Measurements from ENCODE around the gene TTC16. TPM values are rescaled to one million over a fixed set of nuclear protein-coding genes. Genes with fewer than 3 reads are reported as not detected.

The TTC16 gene
- total and polyA plus RNA-seq, 3 donors from 2014 or later = 25.0 to 46.2 (median 32.7) TPM

DNA sequence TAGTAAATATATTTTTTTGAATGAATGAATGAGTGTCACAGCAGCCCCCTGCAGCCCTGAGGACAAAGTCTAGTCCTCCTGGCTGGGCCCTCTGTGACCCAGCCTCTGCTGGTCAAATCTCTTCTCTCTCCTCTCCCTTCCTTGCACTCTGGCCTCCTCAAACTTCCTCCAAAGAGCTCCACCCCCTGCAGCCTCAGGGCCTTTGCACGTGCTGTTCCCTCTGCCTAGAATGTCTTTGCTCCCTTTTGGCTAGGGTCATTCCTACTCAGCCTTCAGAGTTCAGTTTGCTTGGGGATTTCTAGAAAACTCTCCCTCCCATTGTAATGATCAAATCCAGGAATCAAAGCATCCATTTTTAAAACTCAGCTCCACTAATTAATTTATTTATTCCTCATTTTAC, 49.5 kb downstream of the TTC16 start:
- no peak overlapping the region for H3K27ac ChIP-seq
- no peak for DNase-seq
- H3K36me3 ChIP-seq (ENCODE audit: low read depth, missing control alignments) = no peaks in the 10 kb centered on the region
- 76 to 90% methylated on average over 1 of the region's 1 CpG for WGBS, 2 donors
- H3K4me3 ChIP-seq = no peak overlapping the region
- no peaks in the 10 kb centered on the region for H3K9me3 ChIP-seq
- H3K4me1 ChIP-seq = no peaks in the 10 kb centered on the region
- H3K27me3 ChIP-seq = no peaks in the 10 kb centered on the region
- TF ChIP-seq, protein P1, sequence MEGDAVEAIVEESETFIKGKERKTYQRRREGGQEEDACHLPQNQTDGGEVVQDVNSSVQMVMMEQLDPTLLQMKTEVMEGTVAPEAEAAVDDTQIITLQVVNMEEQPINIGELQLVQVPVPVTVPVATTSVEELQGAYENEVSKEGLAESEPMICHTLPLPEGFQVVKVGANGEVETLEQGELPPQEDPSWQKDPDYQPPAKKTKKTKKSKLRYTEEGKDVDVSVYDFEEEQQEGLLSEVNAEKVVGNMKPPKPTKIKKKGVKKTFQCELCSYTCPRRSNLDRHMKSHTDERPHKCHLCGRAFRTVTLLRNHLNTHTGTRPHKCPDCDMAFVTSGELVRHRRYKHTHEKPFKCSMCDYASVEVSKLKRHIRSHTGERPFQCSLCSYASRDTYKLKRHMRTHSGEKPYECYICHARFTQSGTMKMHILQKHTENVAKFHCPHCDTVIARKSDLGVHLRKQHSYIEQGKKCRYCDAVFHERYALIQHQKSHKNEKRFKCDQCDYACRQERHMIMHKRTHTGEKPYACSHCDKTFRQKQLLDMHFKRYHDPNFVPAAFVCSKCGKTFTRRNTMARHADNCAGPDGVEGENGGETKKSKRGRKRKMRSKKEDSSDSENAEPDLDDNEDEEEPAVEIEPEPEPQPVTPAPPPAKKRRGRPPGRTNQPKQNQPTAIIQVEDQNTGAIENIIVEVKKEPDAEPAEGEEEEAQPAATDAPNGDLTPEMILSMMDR (IDR thresholded peaks at IDR 0.05) = no peak
- TF ChIP-seq POLR2A (IDR thresholded peaks at IDR 0.05) = no peak
- intact Hi-C loops (cut with DNase I; ENCODE audit: low total_unique reads) = no loop called here

GRCh38 chr9:127767410-127767809, 51.5 kb downstream of the TTC16 start:
- Histone ChIP-seq H3K4me1 (peaks cover 7% of the 10 kb centered on the region), H3K4me3 (no peak overlapping the region), H3K36me3 (ENCODE audit: low read depth, missing control alignments) (no peaks in the 10 kb centered on the region), H3K9me3 (no peaks in the 10 kb centered on the region), H3K27me3 (no peaks in the 10 kb centered on the region), H3K27ac (peak overlapping the region in 1 of 2 donors; percentile 44)
- TF ChIP-seq, protein P1 (IDR thresholded peaks at IDR 0.05) = no peak
- TF ChIP-seq POLR2A (IDR thresholded peaks at IDR 0.05) = no peak
- DNase-seq = no peak
- 62 to 72% methylated on average over 2 to 3 of the region's 3 CpGs for WGBS, 2 donors
- intact Hi-C loops (cut with DNase I; ENCODE audit: low total_unique reads) = no loop called here

- peaks cover 7% of the 10 kb centered on the region for H3K4me1 ChIP-seq
- TF ChIP-seq POLR2A (IDR thresholded peaks at IDR 0.05) = no peak
- TF ChIP-seq, protein P1 (IDR thresholded peaks at IDR 0.05) = no peak
- H3K27me3 ChIP-seq = no peaks in the 10 kb centered on the region
- H3K27ac ChIP-seq = peak overlapping the region in 1 of 2 donors; percentile 44
- no peaks in the 10 kb centered on the region for H3K9me3 ChIP-seq
- WGBS, 2 donors = 62 to 65% methylated on average over 13 of the region's 13 CpGs
- intact Hi-C loops (cut with DNase I; ENCODE audit: low total_unique reads) = no loop called here
- DNase-seq = no peak
- no peaks in the 10 kb centered on the region for H3K36me3 ChIP-seq (ENCODE audit: low read depth, missing control alignments)
- H3K4me3 ChIP-seq = no peak overlapping the region
Measured at GRCh38 chr9:127767909-127768331, 52.0 kb downstream of the TTC16 start.

DNA sequence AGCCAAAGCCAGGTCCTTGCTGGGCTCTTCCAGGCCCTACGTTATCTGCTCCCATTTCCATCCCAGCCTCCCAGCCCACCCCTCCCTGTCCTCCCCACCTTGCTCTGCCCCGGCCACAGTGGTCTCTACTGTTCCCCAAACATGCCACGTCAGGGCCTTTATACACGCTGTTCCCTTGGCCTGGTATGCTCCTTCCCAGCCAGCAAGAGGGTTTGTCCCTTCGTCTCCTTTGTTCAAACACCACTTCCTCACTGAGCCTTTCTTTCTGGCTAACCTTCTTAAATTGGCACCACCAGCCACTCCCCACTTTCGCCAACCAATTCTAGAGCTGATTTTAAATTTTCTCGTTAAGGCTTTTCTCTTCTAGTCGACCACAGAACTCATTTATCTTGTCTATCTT, 52.8 kb downstream of the TTC16 start:
- no peak for DNase-seq
- H3K27ac ChIP-seq = peak overlapping the region in 1 of 2 donors; percentile 44
- H3K27me3 ChIP-seq = no peaks in the 10 kb centered on the region
- no peaks in the 10 kb centered on the region for H3K9me3 ChIP-seq
- intact Hi-C loops (cut with DNase I; ENCODE audit: low total_unique reads) = no loop called here
- H3K4me3 ChIP-seq = no peak overlapping the region
- no peaks in the 10 kb centered on the region for H3K36me3 ChIP-seq (ENCODE audit: low read depth, missing control alignments)
- peaks cover 7% of the 10 kb centered on the region for H3K4me1 ChIP-seq
- TF ChIP-seq POLR2A (IDR thresholded peaks at IDR 0.05) = no peak
- TF ChIP-seq, protein P1 (IDR thresholded peaks at IDR 0.05) = no peak
- WGBS, 2 donors = 71 to 77% methylated on average over 8 of the region's 8 CpGs

GRCh38 chr9:127769101-127769500, 53.2 kb downstream of the TTC16 start:
- no peak for DNase-seq

More at GRCh38 chr9:127769101-127769500, 53.2 kb downstream of the TTC16 start:
- H3K4me1 ChIP-seq = peaks cover 7% of the 10 kb centered on the region
- no peaks in the 10 kb centered on the region for H3K36me3 ChIP-seq (ENCODE audit: low read depth, missing control alignments)
- 95 to 98% methylated on average over 5 of the region's 5 CpGs for WGBS, 2 donors
- H3K27ac ChIP-seq = peak overlapping the region in 1 of 2 donors; percentile 44
- no peak overlapping the region for H3K4me3 ChIP-seq
- TF ChIP-seq POLR2A (IDR thresholded peaks at IDR 0.05) = no peak
- TF ChIP-seq, protein P1 (IDR thresholded peaks at IDR 0.05) = no peak
- H3K9me3 ChIP-seq = no peaks in the 10 kb centered on the region
- intact Hi-C loops (cut with DNase I; ENCODE audit: low total_unique reads) = no loop called here
- H3K27me3 ChIP-seq = no peaks in the 10 kb centered on the region
